GDM1 (cell line): ENCODE data around the gene LINC00237.

Experiments used
- DNase-seq: peaks from one replicate; lab custom pipeline; 2025; lab: John Stamatoyannopoulos, UW

LINC00237 gene

GRCh38 chr20:21096321-21097043 lies 9.7 kb downstream of the LINC00237 start:
- no peak for DNase-seq

GRCh38 chr20:21092806-21093205 lies 13.4 kb downstream of the LINC00237 start:
- no peak for DNase-seq

GRCh38 chr20:21090721-21091120 lies 15.4 kb downstream of the LINC00237 start:
- no peak for DNase-seq

GRCh38 chr20:21090111-21090618 lies 16.0 kb downstream of the LINC00237 start:
- DNase-seq, result no peak

GRCh38 chr20:21089391-21089790 lies 16.8 kb downstream of the LINC00237 start:
- DNase-seq, result no peak

DNA sequence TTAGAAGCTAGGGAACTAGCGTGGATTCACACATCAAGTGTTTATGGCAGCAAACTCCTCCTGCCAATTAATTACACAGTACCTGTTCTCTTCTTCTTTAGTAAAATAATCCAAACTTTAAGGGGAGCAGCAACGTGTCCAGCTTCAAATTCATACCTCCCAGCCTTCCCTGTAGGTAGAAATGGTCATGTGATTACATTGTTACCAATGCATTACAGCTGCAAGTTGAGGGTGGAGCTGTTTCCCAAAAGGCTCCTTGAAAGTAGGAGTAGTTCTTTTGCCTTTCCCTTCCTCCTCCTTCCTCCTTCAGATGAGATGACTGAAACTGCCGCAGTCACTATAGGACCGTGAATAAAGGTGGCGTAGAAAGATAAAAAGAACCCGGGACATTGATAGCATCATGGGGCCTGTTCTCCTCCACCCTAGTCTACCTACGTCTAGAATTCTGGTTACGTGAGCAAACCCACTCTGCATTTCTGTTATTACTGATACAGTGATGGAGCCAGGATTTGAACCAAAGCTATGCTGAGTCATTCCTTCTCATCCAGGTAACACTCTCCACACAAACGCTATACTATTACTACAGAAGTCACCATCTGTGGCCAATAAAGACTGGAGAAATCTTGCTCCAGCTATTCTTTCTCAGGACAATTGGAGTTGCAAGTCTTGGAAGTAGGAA lies 18.2 kb downstream of the LINC00237 start:
- DNase-seq, result no peak

GRCh38 chr20:21083825-21084325 lies 22.3 kb downstream of the LINC00237 start:
- DNase-seq, result no peak

- DNase-seq, result no peak
These were observed 23.6 kb downstream of the LINC00237 start for GRCh38 chr20:21082584-21082983.

GRCh38 chr20:21077809-21078345 lies 28.3 kb downstream of the LINC00237 start:
- no peak for DNase-seq

DNA sequence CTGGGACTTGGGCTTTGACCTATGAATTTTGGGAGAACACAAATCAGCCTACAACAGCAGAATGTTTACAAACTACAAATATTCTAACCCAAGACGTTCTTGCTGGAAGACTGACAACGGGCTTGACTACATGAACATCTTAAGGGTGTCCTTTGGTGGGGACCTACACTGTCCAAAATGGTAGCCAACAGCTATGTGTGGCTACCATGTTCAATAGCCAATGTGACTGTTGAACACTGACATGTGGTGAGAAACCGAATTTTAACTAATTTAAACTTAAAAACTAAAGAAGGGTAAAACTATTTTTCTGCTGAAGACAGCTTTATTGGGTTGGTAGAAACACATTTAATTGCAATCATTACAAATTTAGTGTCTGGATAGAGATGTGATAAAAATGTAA lies 30.1 kb downstream of the LINC00237 start:
- DNase-seq, result no peak

GRCh38 chr20:21075471-21075870 lies 30.7 kb downstream of the LINC00237 start:
- no peak for DNase-seq

GRCh38 chr20:21074605-21075336 lies 31.4 kb downstream of the LINC00237 start:
- no peak for DNase-seq

- DNase-seq, result no peak
These were observed 38.9 kb downstream of the LINC00237 start for GRCh38 chr20:21067255-21067654.

- no peak for DNase-seq
These were observed 41.2 kb downstream of the LINC00237 start for GRCh38 chr20:21064924-21065323.

- no peak for DNase-seq
These were observed 42.9 kb downstream of the LINC00237 start for GRCh38 chr20:21063276-21063675.

DNA sequence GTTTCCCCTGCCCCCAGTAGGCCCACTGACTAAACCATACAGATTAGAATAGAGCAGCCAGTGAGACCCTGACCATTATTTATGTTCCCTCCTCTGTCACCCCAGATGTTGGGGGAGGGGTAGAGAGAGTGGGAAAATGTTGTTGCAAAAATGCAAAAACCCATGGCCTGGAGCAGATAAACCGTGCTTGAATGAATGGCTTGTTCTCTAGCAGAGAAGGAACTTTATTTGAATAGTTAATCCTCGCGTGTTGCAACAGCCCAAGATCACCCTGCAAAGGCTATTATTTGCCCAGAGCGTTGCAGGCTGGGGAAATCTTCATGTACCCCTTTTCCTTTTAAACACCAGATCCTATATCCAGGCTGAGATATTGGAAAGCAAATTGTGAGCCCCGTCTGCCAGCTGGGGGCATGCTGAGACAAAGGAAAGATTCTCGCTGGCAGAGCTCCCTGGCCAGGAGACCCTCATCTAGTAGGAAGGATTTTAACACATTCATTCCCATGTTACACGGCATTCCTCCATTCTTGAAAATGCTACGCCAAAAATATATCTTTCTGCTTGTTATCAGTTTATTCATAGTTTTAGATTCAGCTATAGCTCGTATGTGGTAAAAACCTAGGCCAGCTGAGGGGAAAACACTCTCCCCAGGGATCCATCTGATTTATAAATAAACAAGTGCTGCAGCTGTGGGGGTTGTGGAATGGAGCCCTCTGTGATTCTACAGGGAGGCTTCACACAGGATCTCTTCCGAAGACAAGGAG lies 53.0 kb downstream of the LINC00237 start:
- no peak for DNase-seq

GRCh38 chr20:21052686-21053001 lies 53.5 kb downstream of the LINC00237 start:
- DNase-seq, result no peak

DNA sequence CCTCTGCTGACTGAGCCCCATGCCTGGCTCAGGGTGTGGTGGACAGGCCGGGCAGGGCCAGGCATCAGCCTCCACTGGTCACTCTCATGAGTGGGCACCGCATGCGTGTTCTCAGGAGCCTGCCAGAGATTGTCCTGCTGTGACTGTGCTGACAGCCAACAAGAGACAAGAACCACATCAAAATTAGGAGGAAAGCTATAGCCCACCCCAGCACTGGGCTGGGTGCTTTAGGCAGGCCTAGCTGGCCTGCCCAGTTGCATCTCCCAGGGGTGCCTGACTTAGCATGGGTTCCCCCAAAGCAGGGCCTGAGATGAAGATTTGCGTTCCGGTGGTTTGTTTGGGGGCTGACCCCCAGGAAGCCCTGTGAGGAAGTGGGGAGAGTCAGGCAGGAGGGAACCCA lies 53.9 kb downstream of the LINC00237 start:
- DNase-seq, result no peak

- DNase-seq, result no peak
These were observed 55.4 kb downstream of the LINC00237 start for GRCh38 chr20:21050710-21051109.

DNA sequence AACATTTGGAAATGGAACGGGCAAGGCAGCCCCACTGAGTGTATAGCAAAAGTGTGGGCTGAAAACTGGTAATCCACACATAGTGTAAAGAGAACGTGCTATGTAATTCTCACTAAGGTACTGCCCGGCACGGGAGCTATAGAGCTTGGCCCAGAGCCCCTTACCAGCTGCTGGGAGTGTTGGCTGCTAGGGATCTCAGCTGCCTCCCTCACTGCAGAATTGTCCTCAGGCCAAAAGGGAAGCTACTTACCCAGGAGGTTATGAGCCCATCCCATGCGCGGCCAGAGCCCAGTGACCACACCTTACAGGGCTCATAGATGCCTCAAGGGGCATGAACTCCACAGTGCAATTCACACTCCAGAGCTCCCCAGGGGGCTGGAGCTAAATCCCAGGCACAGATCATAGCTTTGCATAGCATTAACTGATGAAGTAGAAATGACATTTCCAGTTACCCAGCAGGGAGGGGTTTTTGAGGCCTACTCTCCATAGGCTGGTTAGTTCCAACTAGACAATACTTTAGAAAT lies 56.8 kb downstream of the LINC00237 start:
- DNase-seq, result no peak

- DNase-seq, result peak; percentile 12
These were observed 57.3 kb downstream of the LINC00237 start for GRCh38 chr20:21048841-21049273.
